ENCODE data around the gene ZEB2.

The ZEB2 gene

DNA sequence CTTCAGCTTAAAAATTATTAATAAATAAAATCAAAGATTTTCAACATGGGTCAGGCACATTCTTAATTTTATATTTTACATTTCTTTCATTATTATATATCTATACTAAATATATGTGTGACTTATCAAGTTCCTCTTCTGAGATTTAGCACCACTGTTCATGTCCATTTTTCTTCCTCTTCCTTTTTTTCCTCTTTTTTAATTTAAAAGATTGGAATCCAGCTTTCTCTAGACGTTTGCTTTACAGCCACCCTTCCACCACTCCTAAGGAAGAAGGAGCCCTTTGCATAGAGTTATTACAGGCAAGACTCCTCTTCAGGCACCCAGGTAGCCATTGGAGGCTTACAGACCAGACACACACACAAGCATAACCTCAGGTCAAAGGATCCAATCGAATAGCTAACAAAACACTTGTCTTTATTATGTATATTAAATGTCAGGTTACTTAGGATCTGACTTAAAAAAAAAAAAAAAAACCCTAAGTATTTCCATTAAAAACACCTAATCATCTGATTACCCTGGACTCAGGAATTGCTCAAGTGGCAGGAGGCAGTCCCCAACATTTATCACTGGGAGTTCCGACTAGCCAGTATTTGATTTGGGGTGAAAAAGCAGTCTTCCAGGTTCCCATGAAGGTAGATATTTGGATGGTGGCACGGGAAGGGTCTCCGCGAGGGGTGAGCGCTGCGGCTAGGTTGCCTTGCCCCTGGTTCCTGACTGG, 2.4 kb upstream of the ZEB2 start:
- Histone ChIP-seq H3K9me3 (ENCODE audit: severe bottlenecking) (no peaks in the 10 kb centered on the region), H3K4me3 (ENCODE audit: low read depth, low read length) (peak overlapping the region; percentile 82), H3K36me3 (no peaks in the 10 kb centered on the region), H3K27ac (no peak overlapping the region), H3K27me3 (ENCODE audit: insufficient read depth, low read depth, severe bottlenecking) (no peaks in the 10 kb centered on the region)
- TF ChIP-seq, protein P1, sequence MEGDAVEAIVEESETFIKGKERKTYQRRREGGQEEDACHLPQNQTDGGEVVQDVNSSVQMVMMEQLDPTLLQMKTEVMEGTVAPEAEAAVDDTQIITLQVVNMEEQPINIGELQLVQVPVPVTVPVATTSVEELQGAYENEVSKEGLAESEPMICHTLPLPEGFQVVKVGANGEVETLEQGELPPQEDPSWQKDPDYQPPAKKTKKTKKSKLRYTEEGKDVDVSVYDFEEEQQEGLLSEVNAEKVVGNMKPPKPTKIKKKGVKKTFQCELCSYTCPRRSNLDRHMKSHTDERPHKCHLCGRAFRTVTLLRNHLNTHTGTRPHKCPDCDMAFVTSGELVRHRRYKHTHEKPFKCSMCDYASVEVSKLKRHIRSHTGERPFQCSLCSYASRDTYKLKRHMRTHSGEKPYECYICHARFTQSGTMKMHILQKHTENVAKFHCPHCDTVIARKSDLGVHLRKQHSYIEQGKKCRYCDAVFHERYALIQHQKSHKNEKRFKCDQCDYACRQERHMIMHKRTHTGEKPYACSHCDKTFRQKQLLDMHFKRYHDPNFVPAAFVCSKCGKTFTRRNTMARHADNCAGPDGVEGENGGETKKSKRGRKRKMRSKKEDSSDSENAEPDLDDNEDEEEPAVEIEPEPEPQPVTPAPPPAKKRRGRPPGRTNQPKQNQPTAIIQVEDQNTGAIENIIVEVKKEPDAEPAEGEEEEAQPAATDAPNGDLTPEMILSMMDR (IDR thresholded peaks at IDR 0.05; ENCODE audit: low read depth, low read length) = no peak
- no peak for DNase-seq

DNA sequence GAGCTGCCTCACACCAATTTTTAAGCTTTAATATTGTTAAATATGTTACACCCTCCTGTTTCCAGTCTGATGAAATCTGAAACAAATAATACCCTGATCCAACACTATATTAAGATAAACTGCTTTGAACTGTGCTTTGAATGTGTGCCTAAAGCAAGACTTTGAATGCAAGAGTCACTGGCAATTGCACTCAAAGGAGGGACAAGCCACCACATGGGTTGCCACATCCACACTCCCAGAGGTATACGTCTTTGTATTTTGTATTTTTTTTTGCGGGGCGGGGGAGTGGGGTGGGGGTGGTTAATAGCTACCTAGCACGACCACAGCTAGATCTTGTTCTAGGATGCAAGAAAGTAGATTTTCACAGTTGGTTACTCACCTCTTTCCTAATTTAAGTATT, 1.8 kb upstream of the ZEB2 start:
- no peak overlapping the region for H3K27ac ChIP-seq

DNA sequence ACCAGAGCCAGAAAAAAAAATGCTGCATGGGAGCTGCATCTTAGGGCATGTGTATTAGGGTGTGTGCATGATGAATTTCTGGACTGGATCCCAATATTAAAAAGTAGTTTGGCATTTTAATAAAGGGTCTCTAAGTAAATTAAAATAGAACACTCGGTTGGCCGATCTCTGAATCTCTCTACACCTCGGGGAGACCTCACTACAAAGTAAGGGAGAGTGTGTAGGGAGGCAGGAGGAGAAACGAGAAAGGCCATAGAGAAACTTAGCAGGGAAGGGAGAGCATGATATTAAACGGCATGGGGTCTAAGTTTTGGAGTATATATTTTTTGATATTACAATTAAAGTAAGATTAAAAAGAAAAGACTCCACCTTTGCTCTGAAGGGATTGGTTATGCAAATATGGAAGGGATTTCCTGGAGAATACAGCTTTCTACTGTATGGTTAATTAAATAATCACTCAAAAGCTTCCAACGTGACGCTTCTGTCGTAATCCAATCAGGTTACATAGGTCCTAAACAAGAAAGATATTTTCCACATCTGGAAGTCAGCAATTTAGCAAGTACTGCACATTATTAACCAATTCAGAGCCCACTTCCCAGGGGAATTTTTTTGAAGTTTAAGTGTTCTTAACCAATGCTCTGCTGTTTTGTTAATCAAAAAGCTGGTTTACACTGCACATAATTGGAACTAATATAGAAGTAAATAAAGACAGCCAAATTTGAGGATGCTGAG, 1.0 kb upstream of the ZEB2 start:
- Histone ChIP-seq H3K4me3 (ENCODE audit: low read depth, low read length) (peak overlapping the region; percentile 29), H3K36me3 (no peaks in the 10 kb centered on the region), H3K27ac (no peak overlapping the region), H3K27me3 (ENCODE audit: insufficient read depth, low read depth, severe bottlenecking) (no peaks in the 10 kb centered on the region), H3K9me3 (ENCODE audit: severe bottlenecking) (no peaks in the 10 kb centered on the region)
- TF ChIP-seq, protein P1 (IDR thresholded peaks at IDR 0.05; ENCODE audit: low read depth, low read length) = no peak
- DNase-seq = no peak

More for the DNA sequence above, 1.8 kb upstream of the ZEB2 start:
- TF ChIP-seq, protein P1 (IDR thresholded peaks at IDR 0.05; ENCODE audit: low read depth, low read length) = no peak
- no peaks in the 10 kb centered on the region for H3K27me3 ChIP-seq (ENCODE audit: insufficient read depth, low read depth, severe bottlenecking)
- no peak for DNase-seq
- no peaks in the 10 kb centered on the region for H3K36me3 ChIP-seq
- H3K4me3 ChIP-seq (ENCODE audit: low read depth, low read length) = no peak overlapping the region
- H3K9me3 ChIP-seq (ENCODE audit: severe bottlenecking) = no peaks in the 10 kb centered on the region

DNA sequence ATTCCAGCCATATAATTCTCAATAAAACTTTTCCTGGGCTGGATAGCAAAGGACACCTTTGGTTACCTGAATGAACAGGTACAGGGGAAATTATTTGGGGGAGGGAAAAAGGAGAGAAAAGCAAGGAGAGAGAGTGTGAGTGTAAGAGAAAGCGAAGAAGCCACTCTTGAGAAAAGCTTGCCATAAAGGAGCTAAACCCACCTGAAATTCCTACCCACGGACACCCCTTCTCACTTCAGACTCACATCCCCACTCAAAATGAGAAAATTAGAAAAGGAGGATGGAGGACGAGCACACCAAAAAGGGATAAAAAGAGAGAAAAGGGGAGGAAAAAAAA, 354 bp downstream of the ZEB2 start:
- no peak for DNase-seq
- Histone ChIP-seq H3K36me3 (no peaks in the 10 kb centered on the region), H3K27ac (no peak overlapping the region), H3K27me3 (ENCODE audit: insufficient read depth, low read depth, severe bottlenecking) (no peaks in the 10 kb centered on the region), H3K9me3 (ENCODE audit: severe bottlenecking) (no peaks in the 10 kb centered on the region), H3K4me3 (ENCODE audit: low read depth, low read length) (peak overlapping the region; percentile 64)
- TF ChIP-seq, protein P1 (IDR thresholded peaks at IDR 0.05; ENCODE audit: low read depth, low read length) = no peak

DNA sequence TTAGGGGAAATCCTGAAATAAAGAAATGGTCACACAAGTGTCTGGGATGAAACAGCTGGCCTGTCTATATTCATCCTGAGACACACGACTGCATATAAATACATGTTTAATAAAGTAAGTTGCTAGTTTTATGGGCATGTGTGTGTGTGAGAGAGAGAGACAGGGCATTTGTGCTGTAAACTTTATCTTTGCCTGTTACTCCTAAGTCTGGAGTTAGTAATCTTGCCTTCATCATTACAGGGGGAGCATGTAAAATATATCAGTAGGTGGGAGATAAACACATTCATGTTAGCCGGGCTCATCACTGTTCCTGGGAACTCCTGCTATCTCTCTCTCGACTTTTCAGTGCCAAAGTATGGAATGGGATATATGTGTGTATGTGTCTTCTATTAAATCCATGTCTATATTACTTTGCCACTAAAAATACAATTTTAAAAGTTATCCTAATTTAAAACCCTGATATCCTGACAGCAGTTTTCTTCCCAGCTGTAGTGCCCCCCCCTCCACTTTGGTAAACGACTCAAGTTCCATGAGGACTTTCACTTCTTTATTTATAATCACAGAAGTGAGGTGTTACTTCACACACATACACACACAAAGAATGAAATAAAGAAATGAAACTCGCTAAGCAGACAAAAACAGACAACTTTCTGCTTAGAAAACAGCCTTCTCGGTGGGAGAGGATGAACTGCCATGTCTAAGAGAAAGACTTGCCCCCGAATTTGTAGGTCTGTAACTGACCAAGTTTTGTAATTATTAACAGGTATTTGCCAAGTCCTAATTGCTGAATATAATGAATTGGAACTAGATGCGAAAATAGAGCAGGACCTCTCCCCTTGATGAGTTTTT, 947 bp downstream of the ZEB2 start:
- DNase-seq = no peak
- no peak overlapping the region for H3K27ac ChIP-seq
- no peaks in the 10 kb centered on the region for H3K9me3 ChIP-seq (ENCODE audit: severe bottlenecking)
- TF ChIP-seq, protein P1 (IDR thresholded peaks at IDR 0.05; ENCODE audit: low read depth, low read length) = no peak
- no peaks in the 10 kb centered on the region for H3K27me3 ChIP-seq (ENCODE audit: insufficient read depth, low read depth, severe bottlenecking)
- no peaks in the 10 kb centered on the region for H3K36me3 ChIP-seq
- peak overlapping the region; percentile 64 for H3K4me3 ChIP-seq (ENCODE audit: low read depth, low read length)

All from WERI-Rb-1 (cell line).